ENCODE results near the gene ZCCHC2. TPM values are rescaled to one million over a fixed set of nuclear protein-coding genes. Genes with fewer than 3 reads are reported as not detected.

The ZCCHC2 gene
- total and polyA plus RNA-seq, 2 experiments from 2014 or later, result 3.3 to 14.9 TPM

DNA sequence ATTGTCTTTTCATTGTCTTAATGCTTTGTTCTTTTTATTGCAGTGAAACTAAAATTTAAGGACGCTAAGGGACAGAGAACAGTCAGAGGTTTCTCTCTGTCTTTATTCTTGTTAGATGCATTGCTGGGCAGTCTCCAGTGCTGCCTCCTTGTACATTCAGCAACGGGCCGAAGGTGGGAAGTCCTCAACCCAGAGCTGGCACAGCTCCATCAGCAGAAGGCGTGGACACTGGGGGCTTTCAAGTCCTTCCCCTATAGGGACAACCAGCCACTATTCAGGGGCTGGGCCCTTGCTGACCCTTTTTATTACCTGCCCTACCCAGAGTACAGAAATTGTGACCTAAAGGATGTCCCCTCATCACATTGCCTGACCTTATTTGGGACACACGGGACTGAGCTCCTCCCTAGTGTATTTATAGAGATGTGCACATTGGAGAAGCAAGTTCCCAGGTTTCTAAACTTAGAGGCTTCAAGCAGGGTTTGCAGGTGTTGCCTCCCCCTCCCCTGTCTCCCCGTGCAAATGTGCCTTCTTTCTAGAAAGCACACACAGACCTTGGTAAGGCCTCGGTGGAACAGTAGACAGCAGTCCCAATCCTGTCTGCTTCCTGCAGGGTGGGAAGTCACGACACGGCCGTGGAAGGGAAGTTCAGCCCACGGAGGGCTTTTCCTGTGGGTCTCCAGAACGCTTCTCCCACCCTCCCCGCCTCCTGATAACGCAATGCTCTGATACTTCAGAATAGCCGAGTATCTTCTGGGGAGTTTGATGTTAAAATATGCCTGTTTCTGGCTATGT is 68.2 kb downstream of the ZCCHC2 start:
- Histone ChIP-seq H3K4me3 (no peak overlapping the region), H3K9me3 (ENCODE audit: low read depth) (no peaks in the 10 kb centered on the region), H3K27me3 (peaks cover 11% of the 10 kb centered on the region), H3K79me2 (no peaks in the 10 kb centered on the region), H3K9me2 (replicated peaks; ENCODE audit: insufficient read depth) (no peaks in the 10 kb centered on the region), H3K4me2 (no peak overlapping the region), H3K36me3 (replicated peaks; ENCODE audit: insufficient read depth, low read depth) (no peaks in the 10 kb centered on the region), H2AFZ (no peak overlapping the region), H3K27ac (no peak overlapping the region), H4K20me1 (ENCODE audit: insufficient read depth, poor library complexity, severe bottlenecking) (no peaks in the 10 kb centered on the region), H3K4me1 (ENCODE audit: insufficient read depth) (no peaks in the 10 kb centered on the region)
- TF ChIP-seq EZH2phosphoT487 (IDR thresholded peaks at IDR 0.05; ENCODE audit: low read depth, severe bottlenecking, unreplicated experiment), result no peak
- TF ChIP-seq, protein P1, sequence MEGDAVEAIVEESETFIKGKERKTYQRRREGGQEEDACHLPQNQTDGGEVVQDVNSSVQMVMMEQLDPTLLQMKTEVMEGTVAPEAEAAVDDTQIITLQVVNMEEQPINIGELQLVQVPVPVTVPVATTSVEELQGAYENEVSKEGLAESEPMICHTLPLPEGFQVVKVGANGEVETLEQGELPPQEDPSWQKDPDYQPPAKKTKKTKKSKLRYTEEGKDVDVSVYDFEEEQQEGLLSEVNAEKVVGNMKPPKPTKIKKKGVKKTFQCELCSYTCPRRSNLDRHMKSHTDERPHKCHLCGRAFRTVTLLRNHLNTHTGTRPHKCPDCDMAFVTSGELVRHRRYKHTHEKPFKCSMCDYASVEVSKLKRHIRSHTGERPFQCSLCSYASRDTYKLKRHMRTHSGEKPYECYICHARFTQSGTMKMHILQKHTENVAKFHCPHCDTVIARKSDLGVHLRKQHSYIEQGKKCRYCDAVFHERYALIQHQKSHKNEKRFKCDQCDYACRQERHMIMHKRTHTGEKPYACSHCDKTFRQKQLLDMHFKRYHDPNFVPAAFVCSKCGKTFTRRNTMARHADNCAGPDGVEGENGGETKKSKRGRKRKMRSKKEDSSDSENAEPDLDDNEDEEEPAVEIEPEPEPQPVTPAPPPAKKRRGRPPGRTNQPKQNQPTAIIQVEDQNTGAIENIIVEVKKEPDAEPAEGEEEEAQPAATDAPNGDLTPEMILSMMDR (IDR thresholded peaks at IDR 0.05; ENCODE audit: poor library complexity), result no peak
- TF ChIP-seq EZH2 (IDR thresholded peaks at IDR 0.05; ENCODE audit: borderline replicate concordance), result no peak
- 89% methylated on average over 15 of the region's 15 CpGs for WGBS (ENCODE audit: low lambda C conversion rate, missing lambda C conversion rate)
- DNase-seq (ENCODE audit: low spot score), result no peak

DNA sequence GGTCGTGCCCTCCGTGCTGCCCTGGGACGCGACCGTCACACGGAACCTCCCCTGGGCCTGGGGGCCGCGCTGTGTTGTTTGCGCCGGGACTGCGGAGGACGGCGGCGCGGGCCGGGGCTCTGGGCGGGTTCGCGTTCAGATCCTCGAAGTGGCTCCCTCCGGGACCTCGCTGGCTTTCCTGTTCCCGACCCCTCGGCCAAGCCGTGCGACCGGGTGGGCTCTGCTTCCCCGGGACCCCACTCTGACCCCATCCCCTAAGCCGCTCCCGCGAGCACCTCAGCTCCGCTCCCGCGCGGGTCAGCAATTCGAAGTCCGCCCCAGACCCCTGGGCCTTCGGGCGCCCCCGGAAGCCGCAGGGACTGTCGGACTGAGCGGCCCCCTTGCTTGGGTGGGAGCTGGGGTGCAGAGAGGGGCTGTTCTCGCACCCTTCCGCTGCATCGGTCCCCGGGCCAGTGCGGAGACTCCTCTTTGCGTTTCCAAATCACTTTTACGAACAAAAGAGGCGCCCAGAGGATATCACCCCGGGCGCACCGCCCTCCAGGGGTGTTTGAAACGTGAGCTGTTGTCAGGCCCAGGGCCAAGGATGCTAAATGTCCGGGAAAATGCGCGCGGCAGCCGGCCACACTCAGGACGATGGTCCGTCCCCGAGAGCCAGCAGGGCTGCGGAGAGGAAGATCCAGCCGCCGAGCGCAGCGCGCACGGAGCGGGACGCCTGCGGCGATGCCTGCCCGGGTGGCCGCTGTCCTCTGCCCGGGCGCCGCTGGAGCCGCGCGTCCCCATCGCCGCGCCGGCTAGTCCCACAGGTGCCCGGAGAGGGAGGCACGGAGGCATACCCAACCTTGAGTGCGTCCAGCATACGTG is 73.5 kb downstream of the ZCCHC2 start:
- Histone ChIP-seq H3K9me2 (replicated peaks; ENCODE audit: insufficient read depth) (no peaks in the 10 kb centered on the region), H3K79me2 (no peaks in the 10 kb centered on the region), H3K9me3 (ENCODE audit: low read depth) (no peaks in the 10 kb centered on the region), H3K4me1 (ENCODE audit: insufficient read depth) (no peaks in the 10 kb centered on the region), H3K27me3 (peaks cover 48% of the 10 kb centered on the region), H4K20me1 (ENCODE audit: insufficient read depth, poor library complexity, severe bottlenecking) (no peaks in the 10 kb centered on the region), H2AFZ (peak overlapping the region; percentile 63), H3K4me3 (peak overlapping the region; percentile 31), H3K36me3 (replicated peaks; ENCODE audit: insufficient read depth, low read depth) (no peaks in the 10 kb centered on the region), H3K4me2 (peak overlapping the region; percentile 98), H3K27ac (no peak overlapping the region)
- TF ChIP-seq EZH2phosphoT487 (IDR thresholded peaks at IDR 0.05; ENCODE audit: low read depth, severe bottlenecking, unreplicated experiment) (no peak), EZH2 (IDR thresholded peaks at IDR 0.05; ENCODE audit: borderline replicate concordance) (peak; percentile 71)
- TF ChIP-seq, protein P1 (IDR thresholded peaks at IDR 0.05; ENCODE audit: poor library complexity), result no peak
- peak; percentile 36 for DNase-seq (ENCODE audit: low spot score)
- 3% methylated on average over 67 of the region's 90 CpGs for whole genome bisulfite sequencing (ENCODE audit: low lambda C conversion rate, missing lambda C conversion rate)

DNA sequence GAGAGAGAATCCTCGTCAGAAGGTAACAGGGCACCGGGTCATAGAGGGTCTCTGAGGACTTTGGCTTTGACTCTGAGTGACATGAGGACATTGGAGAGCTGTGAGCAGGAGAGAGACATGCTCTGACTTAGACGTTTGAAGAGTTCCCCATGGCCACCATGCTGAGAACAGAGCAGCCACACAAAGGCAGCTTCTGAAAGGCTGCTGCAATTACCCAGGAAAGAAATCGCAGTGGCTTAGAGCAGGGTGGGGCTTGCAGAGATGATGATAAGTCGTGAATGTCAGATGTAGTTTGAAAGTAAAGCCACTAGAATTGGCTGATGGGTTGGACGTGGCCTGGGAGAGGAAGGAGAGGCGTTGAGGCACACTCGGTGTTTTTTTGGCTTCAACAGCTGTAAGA is 79.0 kb downstream of the ZCCHC2 start:
- WGBS (ENCODE audit: low lambda C conversion rate, missing lambda C conversion rate), result 81% methylated on average over 8 of the region's 8 CpGs
- no peak overlapping the region for H3K4me3 ChIP-seq
- TF ChIP-seq EZH2phosphoT487 (IDR thresholded peaks at IDR 0.05; ENCODE audit: low read depth, severe bottlenecking, unreplicated experiment) (no peak), EZH2 (IDR thresholded peaks at IDR 0.05; ENCODE audit: borderline replicate concordance) (no peak)
- TF ChIP-seq, protein P1 (IDR thresholded peaks at IDR 0.05; ENCODE audit: poor library complexity), result no peak
- no peaks in the 10 kb centered on the region for H3K9me3 ChIP-seq (ENCODE audit: low read depth)
- no peak overlapping the region for H3K4me2 ChIP-seq
- no peaks in the 10 kb centered on the region for H3K9me2 ChIP-seq (replicated peaks; ENCODE audit: insufficient read depth)
- peaks cover 27% of the 10 kb centered on the region for H3K27me3 ChIP-seq
- no peak overlapping the region for H3K27ac ChIP-seq
- H3K79me2 ChIP-seq, result no peaks in the 10 kb centered on the region
- no peaks in the 10 kb centered on the region for H3K36me3 ChIP-seq (replicated peaks; ENCODE audit: insufficient read depth, low read depth)
- no peak overlapping the region for H2AFZ ChIP-seq
- H3K4me1 ChIP-seq (ENCODE audit: insufficient read depth), result no peaks in the 10 kb centered on the region
- no peaks in the 10 kb centered on the region for H4K20me1 ChIP-seq (ENCODE audit: insufficient read depth, poor library complexity, severe bottlenecking)
- DNase-seq (ENCODE audit: low spot score), result no peak

Data from hepatocyte (in vitro differentiated cells).